Ovary (tissue), 10 donors: ENCODE results near the gene PDE3A. TPM values are rescaled to one million over a fixed set of nuclear protein-coding genes. Genes with fewer than 3 reads are reported as not detected.
"Not testable (repeated sequence)": the region's sequence is repeated elsewhere in the genome, so short reads cannot be mapped to it uniquely, and the experiment has no call there.

Source experiments
- DNase-seq, 5 donors: peaks; one replicate each; pipeline ENCODE4 v3.0.0-alpha.2; 2019 to 2020
- H3K27ac ChIP-seq, 2 donors: fragments of 200-600 bp; one replicate each; pipeline versions ENCODE4 v1.5.1 to v1.8.0; 2019 to 2022
- H3K27me3 ChIP-seq: fragments of 200-600 bp; one replicate; pipeline ENCODE4 v1.8.0; 2022
- H3K36me3 ChIP-seq: fragments of 200-600 bp; sonication (generic); one replicate; pipeline ENCODE4 v1.5.1; 2019
- H3K4me1 ChIP-seq: one replicate; pipeline ENCODE4 v1.8.1; 2013; ENCODE audit warnings: mild to moderate bottlenecking, moderate library complexity; ENCODE audit not compliant: insufficient read depth
- H3K4me3 ChIP-seq: fragments of 200-600 bp; sonication (generic); one replicate; pipeline ENCODE4 v1.5.1; 2017
- H3K9me3 ChIP-seq, 2 donors: fragments of 200-600 bp in 1 of 2; sonication (generic) in 1 of 2; one replicate each; pipeline versions ENCODE4 v1.5.1 to v1.8.1; 2013 to 2019; ENCODE audit warnings: mild to moderate bottlenecking in 1 of 2, moderate library complexity in 1 of 2
- EP300 ChIP-seq: sonication (generic); formaldehyde crosslinking; IDR thresholded peaks from one replicate; pipeline ENCODE4 v1.6.1; 2017; ENCODE audit warnings: antibody characterized with exemption
- POLR2A ChIP-seq: fragments of 450-650 bp; IDR thresholded peaks from one replicate; pipeline ENCODE4 v1.6.1; 2017; ENCODE audit warnings: antibody characterized with exemption, mild to moderate bottlenecking, moderate library complexity
- WGBS, 3 donors: extraction: QIAGEN DNeasy Blood & Tissue Kit in 1 of 3; methylation state at CpG; one replicate each; pipeline versions ENCODE4 v1.1.5 to v1.1.7; 2013 to 2017; 5-methylcytosine and 5-hydroxymethylcytosine counted together
- intact Hi-C, 4 donors: fragments of 100-400 bp; cut with DNase I; formaldehyde crosslinking; loops; one replicate each; pipeline versions ENCODE4 v1.11.0 to v1.15.1; 2022 to 2023
- long read RNA-seq, 3 donors: library from polyadenylated mRNA in 2 of 3; unstranded in 2 of 3; transcript quantifications; one replicate each; pipeline ENCODE4 v2.0.0 and lab custom pipeline, GENCODE V29; 2021 to 2026
- polyA plus RNA-seq, 2 donors: library from polyadenylated mRNA; stranded (reverse); fragments of 200-250 nt in 1 of 2; fragments of 350-450 nt in 1 of 2; fragmentation: Illumina TruSeq in 1 of 2; extraction: RNeasy Lipid Tissue Mini Kit (QIAGEN cat#74804) in 1 of 2; gene quantifications; one replicate each; pipeline ENCODE4 v1.2.3, GENCODE V29; 2013 to 2014
- total RNA-seq, 7 donors: library from RNA; depleted of rRNA in 2 of 7; stranded (reverse); fragments of >200 nt in 2 of 7; fragmentation: NEBNext Ultra II Directional in 3 of 7; extraction: Animal tissue kit (Norgen Biotek cat#: 25700) in 3 of 7; gene quantifications; one replicate each; pipeline versions ENCODE4 v1.1.0 to v1.2.4, GENCODE V29; 2016 to 2023
- TF ChIP-seq, protein P1 (sequence below), 3 donors: fragments of 450-650 bp in 2 of 3; fragments of 200-600 bp in 1 of 3; IDR thresholded peaks; one replicate each; pipeline versions ENCODE4 v1.5.1 to v1.8.0; 2016 to 2022; ENCODE audit warnings: antibody characterized with exemption in 3 of 3, mild to moderate bottlenecking in 1 of 3
- donor health status: DM: no; HTN: no; CAD: no; lungs with moderate emphysema.
- donor health status: DM: no; HTN: no; CAD: no.
- donor health status: Bipolar disorder and iron deficiency.
- donor health status: DM: yes; HTN: yes; CAD: no.
- donor health status: DM: no; HTN: no; CAD: no.
- donor health status: DM: yes; HTN: yes; CAD: no.

PDE3A gene
- total RNA-seq: 10 to 100 TPM in 1 of 7 donors, 1 to 10 TPM in 6; 3.7 to 11.1 (median 7.1) TPM
- polyA plus RNA-seq: 10 to 100 TPM in 1 of 2 donors, 1 to 10 TPM in 1; 4.8 to 15.2 TPM
- long read RNA-seq, donor 1, full-length matches to known transcripts: 1 of 1 reads
- long read RNA-seq, donor 1, partial matches to known transcripts: 0 of 1 reads
- long read RNA-seq, donor 1, other reads (novel, unspliced or antisense): 0 of 1 reads
- long read RNA-seq, donor 2, full-length matches to known transcripts: 1 of 1 reads
- long read RNA-seq, donor 2, partial matches to known transcripts: 0 of 1 reads
- long read RNA-seq, donor 2, other reads (novel, unspliced or antisense): 0 of 1 reads
- long read RNA-seq, donor 3, full-length matches to known transcripts: 5 of 5 reads
- long read RNA-seq, donor 3, partial matches to known transcripts: 0 of 5 reads
- long read RNA-seq, donor 3, other reads (novel, unspliced or antisense): 0 of 5 reads

DNA sequence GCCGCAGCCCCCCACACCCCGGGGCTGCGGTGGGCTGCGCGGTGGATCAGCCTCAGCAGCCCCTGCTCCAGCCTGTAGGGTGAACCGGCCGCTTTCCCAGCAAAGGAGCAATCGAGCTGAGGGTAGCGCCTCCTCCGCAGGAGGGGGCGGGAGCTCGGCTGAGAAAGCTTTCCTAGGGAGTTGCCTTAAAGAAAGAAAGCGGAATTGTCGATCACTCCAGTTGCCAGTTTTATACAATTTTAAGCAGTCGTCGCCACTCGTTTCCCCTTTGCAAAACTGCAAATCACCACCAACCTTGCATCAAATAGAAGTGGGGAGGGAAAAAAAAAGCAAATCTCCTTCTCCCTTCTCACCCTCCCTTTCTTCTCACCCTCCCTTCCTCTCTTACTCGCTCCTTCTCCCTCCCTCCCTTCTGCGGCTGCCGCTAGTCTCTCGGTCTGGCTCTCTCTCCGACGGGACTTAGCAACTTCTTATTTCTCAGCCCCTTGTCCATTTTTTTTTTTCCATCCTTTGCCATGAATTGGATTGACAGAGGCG lies at the start of gene PDE3A:
Gene PDE3A (plus strand): TSS at position 424 of the 537 bp plus-strand sequence. CDS start 748 bp downstream, outside the sequence.
- H3K36me3 ChIP-seq: no peaks in the 10 kb centered on the region
- no peaks in the 10 kb centered on the region for H3K27me3 ChIP-seq
- DNase-seq: peak; percentile 49 to 71 (median 67)
- intact Hi-C loops: no loop called here
- H3K4me1 ChIP-seq: peaks cover 2% of the 10 kb centered on the region
- TF ChIP-seq, protein P1, sequence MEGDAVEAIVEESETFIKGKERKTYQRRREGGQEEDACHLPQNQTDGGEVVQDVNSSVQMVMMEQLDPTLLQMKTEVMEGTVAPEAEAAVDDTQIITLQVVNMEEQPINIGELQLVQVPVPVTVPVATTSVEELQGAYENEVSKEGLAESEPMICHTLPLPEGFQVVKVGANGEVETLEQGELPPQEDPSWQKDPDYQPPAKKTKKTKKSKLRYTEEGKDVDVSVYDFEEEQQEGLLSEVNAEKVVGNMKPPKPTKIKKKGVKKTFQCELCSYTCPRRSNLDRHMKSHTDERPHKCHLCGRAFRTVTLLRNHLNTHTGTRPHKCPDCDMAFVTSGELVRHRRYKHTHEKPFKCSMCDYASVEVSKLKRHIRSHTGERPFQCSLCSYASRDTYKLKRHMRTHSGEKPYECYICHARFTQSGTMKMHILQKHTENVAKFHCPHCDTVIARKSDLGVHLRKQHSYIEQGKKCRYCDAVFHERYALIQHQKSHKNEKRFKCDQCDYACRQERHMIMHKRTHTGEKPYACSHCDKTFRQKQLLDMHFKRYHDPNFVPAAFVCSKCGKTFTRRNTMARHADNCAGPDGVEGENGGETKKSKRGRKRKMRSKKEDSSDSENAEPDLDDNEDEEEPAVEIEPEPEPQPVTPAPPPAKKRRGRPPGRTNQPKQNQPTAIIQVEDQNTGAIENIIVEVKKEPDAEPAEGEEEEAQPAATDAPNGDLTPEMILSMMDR (IDR thresholded peaks at IDR 0.05): no peak
- TF ChIP-seq EP300 (no peak), POLR2A (no peak)
- H3K27ac ChIP-seq: peak within 1 kb of the TSS; percentile 77 to 86
- H3K4me3 ChIP-seq: peak within 1 kb of the TSS; percentile 80
- 0% methylated on average over 24 of the region's 24 CpGs for WGBS, 3 donors
- H3K9me3 ChIP-seq: no peaks in the 10 kb centered on the region

DNA sequence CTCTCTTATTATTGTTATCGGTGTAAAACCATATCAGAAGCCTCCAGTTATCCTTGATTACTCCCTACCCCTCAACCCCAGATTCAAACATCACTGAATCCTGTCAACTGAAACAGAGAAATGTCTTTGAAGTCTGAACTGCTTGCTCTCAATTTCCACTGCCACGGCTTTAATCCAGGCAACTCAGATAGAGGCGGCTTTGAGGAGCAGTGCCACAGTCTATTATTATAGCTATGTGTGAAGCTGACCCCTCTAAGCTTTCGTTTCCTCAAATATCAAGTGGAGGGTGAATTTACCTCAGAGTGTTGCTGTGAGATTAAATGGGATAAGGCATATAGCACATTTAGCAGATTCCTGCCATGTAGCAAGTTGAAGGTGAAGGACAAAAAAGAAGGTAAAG lies 49.0 kb upstream of the PDE3A start:
- Histone ChIP-seq H3K9me3 (no peaks in the 10 kb centered on the region), H3K4me1 (no peaks in the 10 kb centered on the region), H3K27me3 (no peaks in the 10 kb centered on the region), H3K4me3 (no peak overlapping the region), H3K36me3 (no peaks in the 10 kb centered on the region), H3K27ac (no peak overlapping the region)
- intact Hi-C loops: no loop called here
- DNase-seq: no peak
- no peak for TF ChIP-seq EP300
- TF ChIP-seq, protein P1 (IDR thresholded peaks at IDR 0.05): no peak
- TF ChIP-seq POLR2A: no peak
- WGBS, 3 donors: 61 to 84% (median 66%) methylated on average over 4 of the region's 4 CpGs

DNA sequence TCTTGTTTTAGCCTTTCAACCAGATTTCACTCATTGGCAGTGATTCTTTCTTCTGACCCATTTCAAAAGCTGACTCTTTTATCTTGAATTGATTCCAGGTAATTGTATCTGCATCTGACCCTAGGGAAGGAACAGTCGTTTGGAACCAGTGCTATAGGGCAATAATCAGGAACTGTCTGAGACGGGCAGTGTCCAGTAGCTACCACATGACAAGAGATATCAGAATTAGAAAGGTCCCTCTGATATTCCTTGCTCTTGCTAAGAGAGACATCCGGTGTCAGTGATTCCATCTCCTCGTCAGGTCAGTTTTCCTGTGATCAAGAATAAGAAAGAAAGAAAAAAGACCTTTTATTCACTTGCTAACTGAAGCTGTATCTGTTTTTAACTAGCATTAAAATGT lies 47.8 kb upstream of the PDE3A start:
- Histone ChIP-seq H3K4me3 (no peak overlapping the region), H3K27ac (no peak overlapping the region), H3K36me3 (no peaks in the 10 kb centered on the region), H3K27me3 (no peaks in the 10 kb centered on the region), H3K9me3 (no peaks in the 10 kb centered on the region), H3K4me1 (no peaks in the 10 kb centered on the region)
- 63 to 72% (median 64%) methylated on average over 4 of the region's 4 CpGs for WGBS, 3 donors
- DNase-seq: no peak
- intact Hi-C loops: no loop called here
- TF ChIP-seq EP300 (no peak), POLR2A (no peak)

DNA sequence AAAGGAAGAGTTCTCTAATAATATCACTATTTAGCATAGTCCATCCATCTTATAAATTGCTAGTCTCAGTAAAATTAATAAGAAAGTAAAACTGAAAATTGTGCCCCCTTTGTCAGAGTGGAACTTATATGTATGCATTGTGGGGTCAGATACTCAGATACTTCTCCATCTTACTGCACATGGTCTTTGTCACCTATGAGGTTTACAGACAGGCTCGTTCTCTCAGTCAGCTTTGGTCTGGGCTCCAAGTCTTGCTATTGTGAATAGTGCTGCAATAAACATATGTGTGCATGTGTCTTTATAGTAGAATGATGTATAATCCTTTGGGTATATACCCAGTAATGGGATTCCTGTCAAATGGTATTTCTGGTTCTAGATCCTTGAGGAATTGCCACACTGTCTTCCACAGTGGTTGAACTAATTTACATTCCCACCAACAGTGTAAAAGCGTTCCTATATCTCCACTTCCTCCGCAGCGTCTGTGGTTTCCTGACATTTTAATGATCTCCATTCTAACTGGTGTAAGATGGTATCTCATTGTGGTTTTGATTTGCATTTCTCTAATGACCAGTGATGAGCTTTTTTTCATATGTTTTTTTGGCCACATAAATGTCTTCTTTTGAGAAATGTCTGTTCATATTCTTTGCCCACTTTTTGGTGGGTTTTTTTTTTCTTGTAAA lies 37.4 kb upstream of the PDE3A start:
- H3K9me3 ChIP-seq, H3K4me1 ChIP-seq, intact Hi-C loops, H3K27me3 ChIP-seq, H3K27ac ChIP-seq, H3K36me3 ChIP-seq, DNase-seq, H3K4me3 ChIP-seq: not testable (repeated sequence)
- 84 to 90% (median 85%) methylated on average over 4 of the region's 4 CpGs for WGBS, 3 donors

- H3K4me3 ChIP-seq: no peak overlapping the region
- no peaks in the 10 kb centered on the region for H3K9me3 ChIP-seq
- intact Hi-C loops: no loop called here
- 73 to 85% (median 80%) methylated on average over 2 of the region's 2 CpGs for WGBS, 3 donors
- no peak overlapping the region for H3K27ac ChIP-seq
- no peak for DNase-seq
- H3K27me3 ChIP-seq: no peaks in the 10 kb centered on the region
- no peak for TF ChIP-seq POLR2A
- TF ChIP-seq EP300: no peak
- TF ChIP-seq, protein P1 (IDR thresholded peaks at IDR 0.05): no peak
- no peaks in the 10 kb centered on the region for H3K36me3 ChIP-seq
- no peaks in the 10 kb centered on the region for H3K4me1 ChIP-seq
Measured at GRCh38 chr12:20339060-20339459, 29.3 kb upstream of the PDE3A start.
